ENCODE data around the gene YTHDC2. TPM values are rescaled to one million over a fixed set of nuclear protein-coding genes. Genes with fewer than 3 reads are reported as not detected.

YTHDC2 gene
- total RNA-seq, 2 donors from 2014 or later: 20.8 to 36.9 TPM

GRCh38 chr5:113617191-113617796 lies 103.8 kb downstream of the YTHDC2 start:
- Histone ChIP-seq H3K4me1 (no peaks in the 10 kb centered on the region), H3K4me3 (no peak overlapping the region), H3K36me3 (replicated peaks in 1 of 2; ENCODE audit: insufficient read depth in 1 of 2, low read depth in 2 of 2) (no peaks in the 10 kb centered on the region), H3K27me3 (no peaks in the 10 kb centered on the region), H3K9me3 (no peaks in the 10 kb centered on the region), H3K27ac (no peak overlapping the region)
- intact Hi-C loops (cut with DNase I): loop anchor here (10.0 kb wide), 1 partner anchor 1448 kb away; no protein-coding TSS in a partner anchor
- TF ChIP-seq POLR2A (IDR thresholded peaks at IDR 0.05) (no peak), CTCF (IDR thresholded peaks at IDR 0.05) (no peak)
- 87 to 90% methylated on average over 13 to 32 of the region's 33 CpGs for WGBS, 2 donors
- DNase-seq (no peak), ATAC-seq (no peak)

GRCh38 chr5:113632996-113633395 lies 119.5 kb downstream of the YTHDC2 start:
- no peaks in the 10 kb centered on the region for H3K36me3 ChIP-seq (replicated peaks in 1 of 2; ENCODE audit: insufficient read depth in 1 of 2, low read depth in 2 of 2)
- no peaks in the 10 kb centered on the region for H3K4me1 ChIP-seq
- H3K4me3 ChIP-seq: no peak overlapping the region
- TF ChIP-seq POLR2A (IDR thresholded peaks at IDR 0.05) (no peak), CTCF (IDR thresholded peaks at IDR 0.05) (no peak)
- no peak for DNase-seq
- ATAC-seq: no peak
- H3K27me3 ChIP-seq: no peaks in the 10 kb centered on the region
- H3K9me3 ChIP-seq: no peaks in the 10 kb centered on the region
- intact Hi-C loops (cut with DNase I): no loop called here
- H3K27ac ChIP-seq: no peak overlapping the region

GRCh38 chr5:113634957-113635356 lies 121.5 kb downstream of the YTHDC2 start:
- TF ChIP-seq CTCF (IDR thresholded peaks at IDR 0.05) (no peak), POLR2A (IDR thresholded peaks at IDR 0.05) (no peak)
- ATAC-seq: no peak

GRCh38 chr5:113641715-113642114 lies 128.2 kb downstream of the YTHDC2 start:
- intact Hi-C loops (cut with DNase I): no loop called here
- no peak overlapping the region for H3K27ac ChIP-seq
- DNase-seq (no peak), ATAC-seq (no peak)
- TF ChIP-seq CTCF (IDR thresholded peaks at IDR 0.05) (no peak), POLR2A (IDR thresholded peaks at IDR 0.05) (no peak)
- no peaks in the 10 kb centered on the region for H3K36me3 ChIP-seq (replicated peaks in 1 of 2; ENCODE audit: insufficient read depth in 1 of 2, low read depth in 2 of 2)
- H3K4me1 ChIP-seq: no peaks in the 10 kb centered on the region
- no peaks in the 10 kb centered on the region for H3K27me3 ChIP-seq
- peaks cover 0 to 5% (median 0%) of the 10 kb centered on the region in 3 donors for H3K9me3 ChIP-seq
- no peak overlapping the region for H3K4me3 ChIP-seq

More at GRCh38 chr5:113634957-113635356, 121.5 kb downstream of the YTHDC2 start:
- H3K27ac ChIP-seq: no peak overlapping the region
- no peak overlapping the region for H3K4me3 ChIP-seq
- no peaks in the 10 kb centered on the region for H3K27me3 ChIP-seq
- DNase-seq: no peak
- H3K4me1 ChIP-seq: no peaks in the 10 kb centered on the region
- intact Hi-C loops (cut with DNase I): no loop called here
- H3K9me3 ChIP-seq: peaks cover 0 to 5% (median 0%) of the 10 kb centered on the region in 3 donors
- 56 to 62% methylated on average over 3 of the region's 3 CpGs for WGBS, 2 donors
- no peaks in the 10 kb centered on the region for H3K36me3 ChIP-seq (replicated peaks in 1 of 2; ENCODE audit: insufficient read depth in 1 of 2, low read depth in 2 of 2)

Small RNA genes lying within 50 kb of the gene (small RNA-seq; reads per million reads assigned to genes)
- not detected for gene RNU4ATAC13P

Other genes starting within 250 kb of the YTHDC2 start
- gene TSSK1B, start 78.7 kb upstream of the YTHDC2 start, total RNA-seq: not detected
- 1 to 10 TPM; 7.5 to 9.9 TPM for gene MCC, start 25.2 kb upstream of the YTHDC2 start, total RNA-seq